WTC11 (cell line): ENCODE results near the gene PCK2. TPM values are rescaled to one million over a fixed set of nuclear protein-coding genes. Genes with fewer than 3 reads are reported as not detected.

Experiments used
- ELF4 ChIP-seq: sonication (generic); formaldehyde crosslinking; IDR thresholded peaks from 2 replicates; pipeline ENCODE4 v1.8.1; 2022; ENCODE audit warnings: low read depth, mild to moderate bottlenecking, moderate library complexity, missing genetic modification reagents
- KAT7 ChIP-seq: sonication (generic); formaldehyde crosslinking; IDR thresholded peaks from 2 replicates; pipeline ENCODE4 v1.8.1; 2023; ENCODE audit warnings: missing genetic modification reagents, mild to moderate bottlenecking, borderline replicate concordance
- NFATC4 ChIP-seq: fragments of 250-450 bp; sonication (Bioruptor Pico); IDR thresholded peaks from 2 replicates; pipeline ENCODE4 v1.9.0; 2021; ENCODE audit warnings: mild to moderate bottlenecking
- TEAD4 ChIP-seq: sonication (generic); formaldehyde crosslinking; IDR thresholded peaks from 2 replicates; pipeline ENCODE4 v1.8.0; 2022; ENCODE audit warnings: mild to moderate bottlenecking, missing genetic modification reagents
- ZBTB43 ChIP-seq: sonication (generic); formaldehyde crosslinking; IDR thresholded peaks from 2 replicates; pipeline ENCODE4 v1.8.1; 2023; ENCODE audit warnings: mild to moderate bottlenecking, missing genetic modification reagents
- total RNA-seq: library from RNA; stranded (reverse); gene quantifications from 3 replicates; pipeline ENCODE4 v1.2.3, GENCODE V29; 2021
- TF ChIP-seq, protein P1 (sequence below): sonication (generic); formaldehyde crosslinking; IDR thresholded peaks from 2 replicates; pipeline ENCODE4 v1.8.0; 2022; ENCODE audit warnings: mild to moderate bottlenecking, missing genetic modification reagents
- TF ChIP-seq, protein P2 (sequence below): fragments of 250-450 bp; sonication (Bioruptor Pico); IDR thresholded peaks from 2 replicates; pipeline ENCODE4 v2.1.2; 2022; ENCODE audit warnings: mild to moderate bottlenecking, moderate library complexity
- TF ChIP-seq, protein P3 (sequence below): sonication (generic); formaldehyde crosslinking; IDR thresholded peaks from 2 replicates; pipeline ENCODE4 v1.8.0; 2023; ENCODE audit warnings: missing genetic modification reagents, mild to moderate bottlenecking, borderline replicate concordance
- TF ChIP-seq, protein P4 (sequence below): sonication (generic); formaldehyde crosslinking; IDR thresholded peaks from 2 replicates; pipeline ENCODE4 v1.8.0; 2023; ENCODE audit warnings: mild to moderate bottlenecking, missing genetic modification reagents
- TF ChIP-seq, protein P5 (sequence below): sonication (generic); formaldehyde crosslinking; conservative IDR thresholded peaks from 2 replicates; pipeline ENCODE4 v1.8.1; 2023; ENCODE audit warnings: mild to moderate bottlenecking, low read depth, missing genetic modification reagents, moderate library complexity
- TF ChIP-seq, protein P6 (sequence below): fragments of 250-450 bp; sonication (Bioruptor Pico); conservative IDR thresholded peaks from 2 replicates; pipeline ENCODE4 v1.9.0; 2021; ENCODE audit warnings: mild to moderate bottlenecking

The PCK2 gene
- total RNA-seq, 1 experiment from 2014 or later, result 67.0 TPM

- TF ChIP-seq, protein P1, sequence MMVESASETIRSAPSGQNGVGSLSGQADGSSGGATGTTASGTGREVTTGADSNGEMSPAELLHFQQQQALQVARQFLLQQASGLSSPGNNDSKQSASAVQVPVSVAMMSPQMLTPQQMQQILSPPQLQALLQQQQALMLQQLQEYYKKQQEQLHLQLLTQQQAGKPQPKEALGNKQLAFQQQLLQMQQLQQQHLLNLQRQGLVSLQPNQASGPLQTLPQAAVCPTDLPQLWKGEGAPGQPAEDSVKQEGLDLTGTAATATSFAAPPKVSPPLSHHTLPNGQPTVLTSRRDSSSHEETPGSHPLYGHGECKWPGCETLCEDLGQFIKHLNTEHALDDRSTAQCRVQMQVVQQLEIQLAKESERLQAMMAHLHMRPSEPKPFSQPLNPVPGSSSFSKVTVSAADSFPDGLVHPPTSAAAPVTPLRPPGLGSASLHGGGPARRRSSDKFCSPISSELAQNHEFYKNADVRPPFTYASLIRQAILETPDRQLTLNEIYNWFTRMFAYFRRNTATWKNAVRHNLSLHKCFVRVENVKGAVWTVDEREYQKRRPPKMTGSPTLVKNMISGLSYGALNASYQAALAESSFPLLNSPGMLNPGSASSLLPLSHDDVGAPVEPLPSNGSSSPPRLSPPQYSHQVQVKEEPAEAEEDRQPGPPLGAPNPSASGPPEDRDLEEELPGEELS, result no peak
- TF ChIP-seq, protein P2, sequence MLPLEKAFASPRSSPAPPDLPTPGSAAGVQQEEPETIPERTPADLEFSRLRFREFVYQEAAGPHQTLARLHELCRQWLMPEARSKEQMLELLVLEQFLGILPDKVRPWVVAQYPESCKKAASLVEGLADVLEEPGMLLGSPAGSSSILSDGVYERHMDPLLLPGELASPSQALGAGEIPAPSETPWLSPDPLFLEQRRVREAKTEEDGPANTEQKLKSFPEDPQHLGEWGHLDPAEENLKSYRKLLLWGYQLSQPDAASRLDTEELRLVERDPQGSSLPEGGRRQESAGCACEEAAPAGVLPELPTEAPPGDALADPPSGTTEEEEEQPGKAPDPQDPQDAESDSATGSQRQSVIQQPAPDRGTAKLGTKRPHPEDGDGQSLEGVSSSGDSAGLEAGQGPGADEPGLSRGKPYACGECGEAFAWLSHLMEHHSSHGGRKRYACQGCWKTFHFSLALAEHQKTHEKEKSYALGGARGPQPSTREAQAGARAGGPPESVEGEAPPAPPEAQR (CRISPR knock-in tag), result no peak
- TF ChIP-seq, protein P3, sequence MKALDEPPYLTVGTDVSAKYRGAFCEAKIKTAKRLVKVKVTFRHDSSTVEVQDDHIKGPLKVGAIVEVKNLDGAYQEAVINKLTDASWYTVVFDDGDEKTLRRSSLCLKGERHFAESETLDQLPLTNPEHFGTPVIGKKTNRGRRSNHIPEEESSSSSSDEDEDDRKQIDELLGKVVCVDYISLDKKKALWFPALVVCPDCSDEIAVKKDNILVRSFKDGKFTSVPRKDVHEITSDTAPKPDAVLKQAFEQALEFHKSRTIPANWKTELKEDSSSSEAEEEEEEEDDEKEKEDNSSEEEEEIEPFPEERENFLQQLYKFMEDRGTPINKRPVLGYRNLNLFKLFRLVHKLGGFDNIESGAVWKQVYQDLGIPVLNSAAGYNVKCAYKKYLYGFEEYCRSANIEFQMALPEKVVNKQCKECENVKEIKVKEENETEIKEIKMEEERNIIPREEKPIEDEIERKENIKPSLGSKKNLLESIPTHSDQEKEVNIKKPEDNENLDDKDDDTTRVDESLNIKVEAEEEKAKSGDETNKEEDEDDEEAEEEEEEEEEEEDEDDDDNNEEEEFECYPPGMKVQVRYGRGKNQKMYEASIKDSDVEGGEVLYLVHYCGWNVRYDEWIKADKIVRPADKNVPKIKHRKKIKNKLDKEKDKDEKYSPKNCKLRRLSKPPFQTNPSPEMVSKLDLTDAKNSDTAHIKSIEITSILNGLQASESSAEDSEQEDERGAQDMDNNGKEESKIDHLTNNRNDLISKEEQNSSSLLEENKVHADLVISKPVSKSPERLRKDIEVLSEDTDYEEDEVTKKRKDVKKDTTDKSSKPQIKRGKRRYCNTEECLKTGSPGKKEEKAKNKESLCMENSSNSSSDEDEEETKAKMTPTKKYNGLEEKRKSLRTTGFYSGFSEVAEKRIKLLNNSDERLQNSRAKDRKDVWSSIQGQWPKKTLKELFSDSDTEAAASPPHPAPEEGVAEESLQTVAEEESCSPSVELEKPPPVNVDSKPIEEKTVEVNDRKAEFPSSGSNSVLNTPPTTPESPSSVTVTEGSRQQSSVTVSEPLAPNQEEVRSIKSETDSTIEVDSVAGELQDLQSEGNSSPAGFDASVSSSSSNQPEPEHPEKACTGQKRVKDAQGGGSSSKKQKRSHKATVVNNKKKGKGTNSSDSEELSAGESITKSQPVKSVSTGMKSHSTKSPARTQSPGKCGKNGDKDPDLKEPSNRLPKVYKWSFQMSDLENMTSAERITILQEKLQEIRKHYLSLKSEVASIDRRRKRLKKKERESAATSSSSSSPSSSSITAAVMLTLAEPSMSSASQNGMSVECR (CRISPR knock-in tag), result no peak
- TF ChIP-seq TEAD4 (CRISPR knock-in tag) (no peak), NFATC4 (CRISPR knock-in tag) (no peak), ZBTB43 (no peak), ELF4 (CRISPR knock-in tag) (no peak), KAT7 (CRISPR knock-in tag) (no peak)
- TF ChIP-seq, protein P4, sequence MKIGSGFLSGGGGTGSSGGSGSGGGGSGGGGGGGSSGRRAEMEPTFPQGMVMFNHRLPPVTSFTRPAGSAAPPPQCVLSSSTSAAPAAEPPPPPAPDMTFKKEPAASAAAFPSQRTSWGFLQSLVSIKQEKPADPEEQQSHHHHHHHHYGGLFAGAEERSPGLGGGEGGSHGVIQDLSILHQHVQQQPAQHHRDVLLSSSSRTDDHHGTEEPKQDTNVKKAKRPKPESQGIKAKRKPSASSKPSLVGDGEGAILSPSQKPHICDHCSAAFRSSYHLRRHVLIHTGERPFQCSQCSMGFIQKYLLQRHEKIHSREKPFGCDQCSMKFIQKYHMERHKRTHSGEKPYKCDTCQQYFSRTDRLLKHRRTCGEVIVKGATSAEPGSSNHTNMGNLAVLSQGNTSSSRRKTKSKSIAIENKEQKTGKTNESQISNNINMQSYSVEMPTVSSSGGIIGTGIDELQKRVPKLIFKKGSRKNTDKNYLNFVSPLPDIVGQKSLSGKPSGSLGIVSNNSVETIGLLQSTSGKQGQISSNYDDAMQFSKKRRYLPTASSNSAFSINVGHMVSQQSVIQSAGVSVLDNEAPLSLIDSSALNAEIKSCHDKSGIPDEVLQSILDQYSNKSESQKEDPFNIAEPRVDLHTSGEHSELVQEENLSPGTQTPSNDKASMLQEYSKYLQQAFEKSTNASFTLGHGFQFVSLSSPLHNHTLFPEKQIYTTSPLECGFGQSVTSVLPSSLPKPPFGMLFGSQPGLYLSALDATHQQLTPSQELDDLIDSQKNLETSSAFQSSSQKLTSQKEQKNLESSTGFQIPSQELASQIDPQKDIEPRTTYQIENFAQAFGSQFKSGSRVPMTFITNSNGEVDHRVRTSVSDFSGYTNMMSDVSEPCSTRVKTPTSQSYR (CRISPR knock-in tag), result no peak
- TF ChIP-seq, protein P5, sequence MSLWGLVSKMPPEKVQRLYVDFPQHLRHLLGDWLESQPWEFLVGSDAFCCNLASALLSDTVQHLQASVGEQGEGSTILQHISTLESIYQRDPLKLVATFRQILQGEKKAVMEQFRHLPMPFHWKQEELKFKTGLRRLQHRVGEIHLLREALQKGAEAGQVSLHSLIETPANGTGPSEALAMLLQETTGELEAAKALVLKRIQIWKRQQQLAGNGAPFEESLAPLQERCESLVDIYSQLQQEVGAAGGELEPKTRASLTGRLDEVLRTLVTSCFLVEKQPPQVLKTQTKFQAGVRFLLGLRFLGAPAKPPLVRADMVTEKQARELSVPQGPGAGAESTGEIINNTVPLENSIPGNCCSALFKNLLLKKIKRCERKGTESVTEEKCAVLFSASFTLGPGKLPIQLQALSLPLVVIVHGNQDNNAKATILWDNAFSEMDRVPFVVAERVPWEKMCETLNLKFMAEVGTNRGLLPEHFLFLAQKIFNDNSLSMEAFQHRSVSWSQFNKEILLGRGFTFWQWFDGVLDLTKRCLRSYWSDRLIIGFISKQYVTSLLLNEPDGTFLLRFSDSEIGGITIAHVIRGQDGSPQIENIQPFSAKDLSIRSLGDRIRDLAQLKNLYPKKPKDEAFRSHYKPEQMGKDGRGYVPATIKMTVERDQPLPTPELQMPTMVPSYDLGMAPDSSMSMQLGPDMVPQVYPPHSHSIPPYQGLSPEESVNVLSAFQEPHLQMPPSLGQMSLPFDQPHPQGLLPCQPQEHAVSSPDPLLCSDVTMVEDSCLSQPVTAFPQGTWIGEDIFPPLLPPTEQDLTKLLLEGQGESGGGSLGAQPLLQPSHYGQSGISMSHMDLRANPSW, result no peak
- TF ChIP-seq, protein P6, sequence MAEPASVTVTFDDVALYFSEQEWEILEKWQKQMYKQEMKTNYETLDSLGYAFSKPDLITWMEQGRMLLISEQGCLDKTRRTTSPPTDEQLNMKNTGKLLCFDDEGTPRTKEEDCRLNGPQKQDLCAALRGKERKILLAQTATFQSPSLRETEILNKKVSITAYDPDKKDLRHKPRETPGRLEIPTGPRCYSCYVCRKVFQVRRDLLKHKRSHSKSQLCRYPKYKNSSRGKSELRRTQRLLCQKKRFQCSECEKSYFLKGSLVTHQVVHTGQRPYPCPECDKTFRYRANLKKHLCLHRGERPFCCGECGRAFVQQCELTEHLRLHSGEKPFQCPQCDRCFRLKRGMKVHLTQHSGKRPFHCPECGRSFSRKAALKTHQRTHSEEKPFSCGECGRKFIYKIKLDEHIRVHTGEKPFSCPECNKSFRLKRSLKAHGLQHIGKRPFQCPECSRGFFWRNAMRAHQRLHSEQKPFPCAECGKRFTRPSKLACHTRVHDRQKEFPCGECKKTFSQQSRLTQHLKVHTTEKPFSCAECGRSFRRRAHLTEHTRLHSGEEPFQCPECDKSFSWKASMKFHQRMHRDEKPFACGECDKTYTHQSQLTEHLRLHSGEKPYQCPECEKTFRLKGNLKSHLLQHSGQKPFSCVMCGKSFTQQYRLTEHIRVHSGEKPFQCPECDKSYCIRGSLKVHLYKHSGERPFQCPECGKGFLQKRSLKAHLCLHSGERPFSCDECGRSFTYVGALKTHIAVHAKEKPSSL (CRISPR knock-in tag), result no peak
- TF ChIP-seq, all 79 proteins: peak for 0
Measured at GRCh38 chr14:24089890-24090289, 4.2 kb upstream of the PCK2 start (continued).
